COR-L47 (cell line): ENCODE data around the gene THRB.

ENCODE experiments used
- DNase-seq: peaks from one replicate; lab custom pipeline; 2025; lab: John Stamatoyannopoulos, UW

The THRB gene

GRCh38 chr3:24224666-24225384 is 269.8 kb downstream of the THRB start:
- no peak for DNase-seq

GRCh38 chr3:24222165-24222805 is 272.4 kb downstream of the THRB start:
- no peak for DNase-seq

- DNase-seq = no peak
Observed at GRCh38 chr3:24220859-24221657, 273.6 kb downstream of the THRB start.

- DNase-seq = no peak
Observed at GRCh38 chr3:24215502-24215901, 279.1 kb downstream of the THRB start.

GRCh38 chr3:24211381-24211780 is 283.3 kb downstream of the THRB start:
- DNase-seq = no peak

GRCh38 chr3:24202071-24202470 is 292.6 kb downstream of the THRB start:
- no peak for DNase-seq

- DNase-seq = no peak
Observed at GRCh38 chr3:24201301-24201700, 293.3 kb downstream of the THRB start.

GRCh38 chr3:24199775-24200247 is 294.8 kb downstream of the THRB start:
- no peak for DNase-seq

GRCh38 chr3:24199300-24199699 is 295.4 kb downstream of the THRB start:
- no peak for DNase-seq

- DNase-seq = no peak
Observed at GRCh38 chr3:24198728-24199127, 295.9 kb downstream of the THRB start.

GRCh38 chr3:24197809-24198208 is 296.8 kb downstream of the THRB start:
- DNase-seq = no peak

- no peak for DNase-seq
Observed at GRCh38 chr3:24196526-24196925, 298.1 kb downstream of the THRB start.

- DNase-seq = no peak
Observed at GRCh38 chr3:24195504-24196230, 299.0 kb downstream of the THRB start.

GRCh38 chr3:24192469-24193056 is 302.1 kb downstream of the THRB start:
- DNase-seq = peak; percentile 1

GRCh38 chr3:24191801-24192403 is 302.7 kb downstream of the THRB start:
- DNase-seq = no peak

GRCh38 chr3:24190256-24190655 is 304.4 kb downstream of the THRB start:
- DNase-seq = no peak

- peak; percentile 6 for DNase-seq
Observed at GRCh38 chr3:24185738-24186384, 308.8 kb downstream of the THRB start.

- no peak for DNase-seq
Observed at GRCh38 chr3:24184528-24185176, 310.0 kb downstream of the THRB start.

GRCh38 chr3:24182756-24183155 is 311.9 kb downstream of the THRB start:
- no peak for DNase-seq

GRCh38 chr3:24181256-24181655 is 313.4 kb downstream of the THRB start:
- DNase-seq = no peak
